ENCODE measurements around the gene TBX6.

- TF ChIP-seq CTCF (IDR thresholded peaks at IDR 0.05): no peak
- TF ChIP-seq ZFX (IDR thresholded peaks at IDR 0.05; ENCODE audit: borderline replicate concordance): no peak
These were observed 16.5 kb upstream of the TBX6 start for GRCh38 chr16:30108059-30108850.

Measured in 22Rv1 (cell line).